ENCODE measurements around the gene MYO15B.

The MYO15B gene

DNA sequence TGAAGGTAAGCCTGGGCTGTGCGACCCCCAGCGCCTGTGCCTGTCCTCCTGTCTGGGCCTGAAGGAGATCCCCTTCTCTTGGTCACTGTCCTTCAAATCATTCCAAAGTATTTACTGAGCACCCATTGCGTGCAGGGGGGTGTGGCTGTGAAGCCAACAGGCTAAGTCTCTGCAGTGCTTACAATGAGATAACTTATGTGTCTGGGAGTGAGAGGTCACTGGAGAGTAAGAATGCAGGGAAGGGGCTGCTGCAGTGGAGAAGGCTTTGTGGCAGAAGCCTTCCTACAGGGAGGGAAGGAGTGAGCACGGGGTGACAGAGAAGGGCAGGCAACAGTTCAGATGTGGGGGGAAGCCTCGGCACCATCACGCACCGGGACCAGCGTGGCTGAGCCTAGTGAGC is 34.5 kb downstream of the MYO15B start:
- H3K27ac ChIP-seq (ENCODE audit: low read depth, low read length), result no peak overlapping the region
- no peaks in the 10 kb centered on the region for H3K9me3 ChIP-seq (ENCODE audit: insufficient read depth, low read depth, low read length)
- no peak overlapping the region for H3K4me3 ChIP-seq (ENCODE audit: low read length)
- 86% methylated on average over 8 of the region's 8 CpGs for WGBS
- no peaks in the 10 kb centered on the region for H3K4me1 ChIP-seq (ENCODE audit: insufficient read depth, low read length)
- H3K36me3 ChIP-seq (ENCODE audit: insufficient read depth, low read length), result no peaks in the 10 kb centered on the region
- no peak overlapping the region for H3K9ac ChIP-seq (ENCODE audit: low read depth, low read length)
- H3K27me3 ChIP-seq (ENCODE audit: insufficient read depth, low read length), result no peaks in the 10 kb centered on the region

GRCh38 chr17:75622771-75623273 is 35.2 kb downstream of the MYO15B start:
- H3K9me3 ChIP-seq (ENCODE audit: insufficient read depth, low read depth, low read length), result no peaks in the 10 kb centered on the region
- no peak overlapping the region for H3K9ac ChIP-seq (ENCODE audit: low read depth, low read length)
- H3K36me3 ChIP-seq (ENCODE audit: insufficient read depth, low read length), result no peaks in the 10 kb centered on the region
- 89% methylated on average over 15 of the region's 15 CpGs for WGBS
- no peaks in the 10 kb centered on the region for H3K27me3 ChIP-seq (ENCODE audit: insufficient read depth, low read length)
- H3K4me1 ChIP-seq (ENCODE audit: insufficient read depth, low read length), result no peaks in the 10 kb centered on the region
- no peak overlapping the region for H3K27ac ChIP-seq (ENCODE audit: low read depth, low read length)
- no peak overlapping the region for H3K4me3 ChIP-seq (ENCODE audit: low read length)

DNA sequence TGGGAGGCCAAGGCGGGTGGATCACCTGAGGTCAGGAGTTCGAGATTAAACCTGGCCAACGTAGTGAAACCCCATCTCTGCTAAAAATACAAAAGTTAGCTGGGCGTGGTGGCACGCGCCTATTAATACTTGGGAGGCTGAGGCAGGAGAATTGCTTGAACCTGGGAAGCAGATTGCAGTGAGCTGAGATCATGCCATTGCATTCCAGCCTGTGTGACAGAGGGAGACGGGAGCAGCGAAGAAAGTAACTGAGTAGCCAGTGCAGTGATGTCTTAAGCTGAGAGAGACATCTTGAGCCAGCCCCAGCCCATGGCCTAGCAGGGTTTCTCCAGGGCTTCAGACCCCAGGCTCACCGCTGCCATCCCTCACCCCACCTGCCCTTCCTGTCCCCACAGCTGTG is 35.8 kb downstream of the MYO15B start:
- Histone ChIP-seq H3K4me3 (ENCODE audit: low read length) (no peak overlapping the region), H3K27ac (ENCODE audit: low read depth, low read length) (no peak overlapping the region), H3K27me3 (ENCODE audit: insufficient read depth, low read length) (no peaks in the 10 kb centered on the region), H3K9ac (ENCODE audit: low read depth, low read length) (no peak overlapping the region), H3K9me3 (ENCODE audit: insufficient read depth, low read depth, low read length) (no peaks in the 10 kb centered on the region), H3K36me3 (ENCODE audit: insufficient read depth, low read length) (no peaks in the 10 kb centered on the region), H3K4me1 (ENCODE audit: insufficient read depth, low read length) (no peaks in the 10 kb centered on the region)
- 94% methylated on average over 9 of the region's 9 CpGs for WGBS

GRCh38 chr17:75624021-75624420 is 36.4 kb downstream of the MYO15B start:
- H3K4me3 ChIP-seq (ENCODE audit: low read length), result no peak overlapping the region
- H3K27ac ChIP-seq (ENCODE audit: low read depth, low read length), result no peak overlapping the region
- H3K9me3 ChIP-seq (ENCODE audit: insufficient read depth, low read depth, low read length), result no peaks in the 10 kb centered on the region
- no peaks in the 10 kb centered on the region for H3K27me3 ChIP-seq (ENCODE audit: insufficient read depth, low read length)
- no peaks in the 10 kb centered on the region for H3K4me1 ChIP-seq (ENCODE audit: insufficient read depth, low read length)
- no peak overlapping the region for H3K9ac ChIP-seq (ENCODE audit: low read depth, low read length)
- WGBS, result 92% methylated on average over 12 of the region's 12 CpGs
- no peaks in the 10 kb centered on the region for H3K36me3 ChIP-seq (ENCODE audit: insufficient read depth, low read length)

- H3K27ac ChIP-seq (ENCODE audit: low read depth, low read length), result no peak overlapping the region
- no peaks in the 10 kb centered on the region for H3K9me3 ChIP-seq (ENCODE audit: insufficient read depth, low read depth, low read length)
- H3K27me3 ChIP-seq (ENCODE audit: insufficient read depth, low read length), result no peaks in the 10 kb centered on the region
- H3K36me3 ChIP-seq (ENCODE audit: insufficient read depth, low read length), result no peaks in the 10 kb centered on the region
- no peak overlapping the region for H3K9ac ChIP-seq (ENCODE audit: low read depth, low read length)
- 92% methylated on average over 22 of the region's 23 CpGs for WGBS
- no peaks in the 10 kb centered on the region for H3K4me1 ChIP-seq (ENCODE audit: insufficient read depth, low read length)
- no peak overlapping the region for H3K4me3 ChIP-seq (ENCODE audit: low read length)
Observed at GRCh38 chr17:75624714-75625345, 37.2 kb downstream of the MYO15B start.

- WGBS, result 82% methylated on average over 15 of the region's 15 CpGs
- H3K9ac ChIP-seq (ENCODE audit: low read depth, low read length), result no peak overlapping the region
- H3K27ac ChIP-seq (ENCODE audit: low read depth, low read length), result no peak overlapping the region
- no peak overlapping the region for H3K4me3 ChIP-seq (ENCODE audit: low read length)
- H3K27me3 ChIP-seq (ENCODE audit: insufficient read depth, low read length), result no peaks in the 10 kb centered on the region
- H3K4me1 ChIP-seq (ENCODE audit: insufficient read depth, low read length), result no peaks in the 10 kb centered on the region
- no peaks in the 10 kb centered on the region for H3K9me3 ChIP-seq (ENCODE audit: insufficient read depth, low read depth, low read length)
- no peaks in the 10 kb centered on the region for H3K36me3 ChIP-seq (ENCODE audit: insufficient read depth, low read length)
Observed at GRCh38 chr17:75625813-75626486, 38.4 kb downstream of the MYO15B start.

DNA sequence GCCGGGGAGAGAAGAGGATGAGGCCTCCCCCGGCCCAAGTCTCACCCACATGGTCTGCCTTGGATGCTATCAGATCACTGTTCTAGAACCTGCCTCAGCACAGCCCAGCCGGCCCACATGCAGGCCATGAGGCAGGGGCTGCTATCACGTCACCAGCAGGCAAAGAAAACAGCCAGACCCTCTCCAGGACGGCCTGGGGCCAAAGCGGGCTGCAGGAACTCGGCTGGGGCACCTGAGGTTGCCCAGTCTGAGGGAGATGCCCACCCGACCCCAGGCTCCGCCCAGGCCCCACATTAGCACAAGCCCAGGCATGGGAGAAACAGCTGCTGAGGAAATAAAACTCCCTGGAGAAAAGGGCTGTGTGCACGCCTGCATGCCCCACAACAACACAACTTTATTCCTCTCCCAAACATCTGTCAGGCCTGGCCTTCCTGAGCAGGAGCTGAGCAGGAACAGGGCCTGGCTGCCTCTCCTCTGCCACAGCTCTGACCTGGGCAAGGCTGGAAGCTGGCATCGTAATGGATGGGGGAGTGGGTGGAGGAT is 39.0 kb downstream of the MYO15B start:
- Histone ChIP-seq H3K27me3 (ENCODE audit: insufficient read depth, low read length) (no peaks in the 10 kb centered on the region), H3K36me3 (ENCODE audit: insufficient read depth, low read length) (no peaks in the 10 kb centered on the region; the same call in 1 of the 2 replicates), H3K27ac (ENCODE audit: low read depth, low read length) (no peak overlapping the region), H3K9me3 (ENCODE audit: insufficient read depth, low read depth, low read length) (no peaks in the 10 kb centered on the region), H3K4me3 (ENCODE audit: low read length) (no peak overlapping the region), H3K4me1 (ENCODE audit: insufficient read depth, low read length) (no peaks in the 10 kb centered on the region), H3K9ac (ENCODE audit: low read depth, low read length) (no peak overlapping the region)
- WGBS, result 95% methylated on average over 11 of the region's 11 CpGs

- Histone ChIP-seq H3K9me3 (ENCODE audit: insufficient read depth, low read depth, low read length) (no peaks in the 10 kb centered on the region), H3K36me3 (ENCODE audit: insufficient read depth, low read length) (no peaks in the 10 kb centered on the region; the same call in 1 of the 2 replicates), H3K9ac (ENCODE audit: low read depth, low read length) (no peak overlapping the region), H3K4me1 (ENCODE audit: insufficient read depth, low read length) (no peaks in the 10 kb centered on the region), H3K4me3 (ENCODE audit: low read length) (no peak overlapping the region), H3K27me3 (ENCODE audit: insufficient read depth, low read length) (no peaks in the 10 kb centered on the region), H3K27ac (ENCODE audit: low read depth, low read length) (no peak overlapping the region)
- WGBS, result 94% methylated on average over 10 of the region's 10 CpGs
Observed at GRCh38 chr17:75627094-75627493, 39.5 kb downstream of the MYO15B start.

GRCh38 chr17:75628425-75628824 is 40.8 kb downstream of the MYO15B start:
- Histone ChIP-seq H3K27me3 (ENCODE audit: insufficient read depth, low read length) (no peaks in the 10 kb centered on the region), H3K36me3 (ENCODE audit: insufficient read depth, low read length) (no peaks in the 10 kb centered on the region; the same call in 1 of the 2 replicates), H3K4me1 (ENCODE audit: insufficient read depth, low read length) (peaks cover 4% of the 10 kb centered on the region; the same call in 1 of the 2 replicates), H3K4me3 (ENCODE audit: low read length) (no peak overlapping the region), H3K9ac (ENCODE audit: low read depth, low read length) (no peak overlapping the region), H3K9me3 (ENCODE audit: insufficient read depth, low read depth, low read length) (no peaks in the 10 kb centered on the region), H3K27ac (ENCODE audit: low read depth, low read length) (no peak overlapping the region)
- WGBS, result 92% methylated on average over 6 of the region's 6 CpGs

DNA sequence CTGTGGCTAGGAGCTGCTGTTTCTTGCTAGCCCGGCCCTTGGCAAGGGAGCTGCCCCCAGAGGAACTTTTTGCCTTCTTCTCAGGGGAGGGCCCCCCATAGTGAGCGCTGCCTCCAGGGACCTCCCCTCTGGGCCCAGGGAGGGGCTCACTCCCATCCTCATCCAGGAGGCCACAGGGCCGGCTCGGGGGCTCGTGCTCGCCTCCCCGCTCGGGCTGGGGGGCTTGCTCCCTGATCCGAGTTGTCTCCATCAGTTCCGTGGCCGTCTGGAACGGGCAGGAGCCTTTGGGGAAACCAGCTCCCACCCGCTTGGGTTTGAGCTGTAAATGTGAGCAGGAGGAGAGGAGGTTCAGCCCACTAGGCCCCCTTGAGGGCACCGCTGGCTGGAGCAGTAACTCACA is 41.6 kb downstream of the MYO15B start:
- Histone ChIP-seq H3K9ac (ENCODE audit: low read depth, low read length) (no peak overlapping the region), H3K36me3 (ENCODE audit: insufficient read depth, low read length) (no peaks in the 10 kb centered on the region; the same call in 1 of the 2 replicates), H3K27ac (ENCODE audit: low read depth, low read length) (no peak overlapping the region), H3K4me1 (ENCODE audit: insufficient read depth, low read length) (peaks cover 7% of the 10 kb centered on the region; the same call in 1 of the 2 replicates), H3K4me3 (ENCODE audit: low read length) (no peak overlapping the region), H3K9me3 (ENCODE audit: insufficient read depth, low read depth, low read length) (no peaks in the 10 kb centered on the region), H3K27me3 (ENCODE audit: insufficient read depth, low read length) (no peaks in the 10 kb centered on the region)
- WGBS, result 88% methylated on average over 14 of the region's 14 CpGs

DNA sequence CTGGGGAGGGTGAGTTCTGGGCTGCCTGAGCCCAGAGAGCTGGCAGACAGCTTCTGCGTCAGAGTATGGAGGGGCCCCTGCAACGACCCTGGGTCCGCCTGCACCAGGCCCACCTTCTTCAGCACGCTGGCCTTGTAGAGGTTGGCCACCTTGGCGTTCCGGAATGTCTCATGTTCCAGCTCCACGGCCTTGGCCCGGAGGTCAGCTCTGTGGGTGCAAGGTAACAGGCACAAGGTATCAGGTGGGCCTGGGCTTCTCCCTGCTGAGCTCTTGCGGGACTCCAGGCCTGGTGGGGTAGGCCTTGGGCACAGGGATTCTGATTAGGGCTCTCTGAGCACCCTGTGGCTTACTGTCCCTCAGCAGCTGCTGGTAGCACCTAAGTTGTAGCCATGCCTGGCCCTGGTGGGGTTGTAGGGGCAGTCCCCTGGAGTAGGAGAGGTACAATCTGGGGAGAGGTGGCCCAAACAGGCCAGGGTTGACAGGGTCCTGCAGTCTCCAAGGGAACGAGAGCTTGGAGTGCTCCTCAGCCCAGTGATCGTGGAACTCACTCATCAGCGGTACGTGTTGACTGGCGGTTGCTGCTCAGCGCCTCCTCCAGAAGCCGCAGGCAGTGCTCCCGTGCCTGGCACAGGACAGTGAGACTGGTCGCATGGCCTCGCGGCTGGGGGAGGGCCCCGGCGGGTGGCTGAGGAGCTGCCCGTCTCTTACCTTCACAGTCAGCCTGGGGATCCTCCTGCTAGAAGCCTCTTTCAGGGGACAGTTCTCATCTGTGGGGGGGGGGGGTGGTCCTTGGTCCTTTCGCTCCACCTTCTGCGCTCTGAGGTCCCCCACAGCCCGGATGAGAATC is 42.7 kb downstream of the MYO15B start:
- Histone ChIP-seq H3K27ac (ENCODE audit: low read depth, low read length) (no peak overlapping the region), H3K9ac (ENCODE audit: low read depth, low read length) (no peak overlapping the region), H3K4me3 (ENCODE audit: low read length) (no peak overlapping the region), H3K4me1 (ENCODE audit: insufficient read depth, low read length) (peaks cover 7% of the 10 kb centered on the region; the same call in 1 of the 2 replicates), H3K36me3 (ENCODE audit: insufficient read depth, low read length) (no peaks in the 10 kb centered on the region; the same call in 1 of the 2 replicates), H3K27me3 (ENCODE audit: insufficient read depth, low read length) (no peaks in the 10 kb centered on the region), H3K9me3 (ENCODE audit: insufficient read depth, low read depth, low read length) (no peaks in the 10 kb centered on the region)
- 89% methylated on average over 26 of the region's 26 CpGs for WGBS
